Spleen (tissue), 7 donors: ENCODE measurements around the gene RNF224.

Source experiments
- POLR2A ChIP-seq, 3 donors: fragments of 450-650 bp; IDR thresholded peaks; one replicate each; pipeline ENCODE4 v1.5.1; 2017; ENCODE audit warnings: antibody characterized with exemption in 3 of 3, mild to moderate bottlenecking in 1 of 3
- POLR2AphosphoS5 ChIP-seq, 3 donors: sonication (generic); formaldehyde crosslinking; IDR thresholded peaks; one replicate each; pipeline ENCODE4 v1.5.1; 2017; ENCODE audit warnings: antibody characterized with exemption in 3 of 3
- TF ChIP-seq, protein P1 (sequence below), 11 experiments: fragments of 200-600 bp in 7 of 11; fragments of 450-650 bp in 4 of 11; sonication (generic) in 4 of 11; IDR thresholded peaks in 8 of 11; conservative IDR thresholded peaks in 3 of 11; 1 replicate in 7 of 11; 2 replicates in 4 of 11; pipeline versions ENCODE4 v1.4.0 to v1.8.0; 2016 to 2021; ENCODE audit warnings: antibody characterized with exemption in 11 of 11, inconsistent platforms in 4 of 11, mild to moderate bottlenecking in 1 of 11
- donor health status: DM: no; HTN: no; CAD: no; lungs with moderate emphysema.
- donor health status: DM: no; HTN: no; CAD: no.
- donor health status: DM: no; HTN: no; CAD: no.

DNA sequence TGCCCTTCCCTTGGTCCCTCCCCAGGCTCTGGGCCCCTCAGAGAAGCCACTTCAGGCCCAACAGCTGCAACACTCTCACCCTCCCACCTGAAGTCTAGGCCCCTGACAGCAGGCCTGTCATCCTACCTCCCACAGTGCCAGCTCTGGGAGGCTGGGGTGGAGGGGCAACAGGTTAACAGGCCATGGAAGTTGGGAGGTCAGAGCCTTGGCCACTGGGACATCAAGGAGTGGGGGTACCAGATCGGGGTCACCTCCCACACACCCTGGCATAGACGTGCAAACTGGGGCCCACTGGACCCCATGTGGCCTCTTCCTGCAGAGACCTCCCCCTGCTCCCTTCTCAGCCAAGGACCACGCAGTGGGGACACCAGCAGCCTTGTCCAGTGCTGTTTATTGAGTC, 36.1 kb upstream of the RNF224 start:
- TF ChIP-seq, protein P1, sequence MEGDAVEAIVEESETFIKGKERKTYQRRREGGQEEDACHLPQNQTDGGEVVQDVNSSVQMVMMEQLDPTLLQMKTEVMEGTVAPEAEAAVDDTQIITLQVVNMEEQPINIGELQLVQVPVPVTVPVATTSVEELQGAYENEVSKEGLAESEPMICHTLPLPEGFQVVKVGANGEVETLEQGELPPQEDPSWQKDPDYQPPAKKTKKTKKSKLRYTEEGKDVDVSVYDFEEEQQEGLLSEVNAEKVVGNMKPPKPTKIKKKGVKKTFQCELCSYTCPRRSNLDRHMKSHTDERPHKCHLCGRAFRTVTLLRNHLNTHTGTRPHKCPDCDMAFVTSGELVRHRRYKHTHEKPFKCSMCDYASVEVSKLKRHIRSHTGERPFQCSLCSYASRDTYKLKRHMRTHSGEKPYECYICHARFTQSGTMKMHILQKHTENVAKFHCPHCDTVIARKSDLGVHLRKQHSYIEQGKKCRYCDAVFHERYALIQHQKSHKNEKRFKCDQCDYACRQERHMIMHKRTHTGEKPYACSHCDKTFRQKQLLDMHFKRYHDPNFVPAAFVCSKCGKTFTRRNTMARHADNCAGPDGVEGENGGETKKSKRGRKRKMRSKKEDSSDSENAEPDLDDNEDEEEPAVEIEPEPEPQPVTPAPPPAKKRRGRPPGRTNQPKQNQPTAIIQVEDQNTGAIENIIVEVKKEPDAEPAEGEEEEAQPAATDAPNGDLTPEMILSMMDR (IDR thresholded peaks at IDR 0.05 in 8 of 11, conservative IDR thresholded peaks at IDR 0.05 in 3 of 11) = no peak
- no peak for TF ChIP-seq POLR2A (IDR thresholded peaks at IDR 0.05)
- no peak for TF ChIP-seq POLR2AphosphoS5 (IDR thresholded peaks at IDR 0.05)
